Measurements from ENCODE around the gene PAN3. TPM values are rescaled to one million over a fixed set of nuclear protein-coding genes. Genes with fewer than 3 reads are reported as not detected.
A peak's percentile ranks its signal among the peaks of the same experiment; 100 is the strongest.

PAN3 gene
- 10 to 100 TPM; 56.5 to 85.8 (median 78.0) TPM for total RNA-seq
- 10 to 100 TPM; 18.4 to 30.2 (median 23.5) TPM for polyA plus RNA-seq
- long read RNA-seq, donor 1, partial matches to known transcripts = 30 of 31 reads
- long read RNA-seq, donor 1, other reads (novel, unspliced or antisense) = 0 of 31 reads
- long read RNA-seq, donor 2, partial matches to known transcripts = 0 of 1 reads
- long read RNA-seq, donor 2, other reads (novel, unspliced or antisense) = 0 of 1 reads

- Histone ChIP-seq H3K9me3 (no peaks in the 10 kb centered on the region), H3K27me3 (replicated peaks in 1 of 7) (no peaks in the 10 kb centered on the region), H3K4me1 (peaks cover 31 to 58% (median 52%) of the 10 kb centered on the region in 6 donors), H3K4me3 (peak within 1 kb of the TSS; percentile 69 to 99 (median 97)), H3K36me3 (no peaks in the 10 kb centered on the region), H3K27ac (peak within 1 kb of the TSS; percentile 94 to 100 (median 99))
- WGBS, 5 donors = 0 to 1% (median 0%) methylated on average over 52 to 84 of the region's 84 CpGs
- TF ChIP-seq CTCF (IDR thresholded peaks at IDR 0.05 in 8 of 11, conservative IDR thresholded peaks at IDR 0.05 in 3 of 11) = peak in 4 of 11 experiments; percentile 17 to 29 (median 22)
- peak; percentile 95 to 97 (median 95) for TF ChIP-seq POLR2AphosphoS5 (IDR thresholded peaks at IDR 0.05)
- TF ChIP-seq POLR2A (IDR thresholded peaks at IDR 0.05) = peak in 1 of 3 donors; percentile 85
- DNase-seq = peak; percentile 99
- intact Hi-C loops (cut with DNase I; ENCODE audit: low total_unique reads) = no loop called here
Measured at GRCh38 chr13:28138012-28138755, at the start of gene PAN3. Gene PAN3 (plus strand): TSS chr13:28138545. CDS start chr13:28138658, 113 bp downstream.

- intact Hi-C loops (cut with DNase I; ENCODE audit: low total_unique reads) = no loop called here
- Histone ChIP-seq H3K9me3 (no peaks in the 10 kb centered on the region), H3K36me3 (no peaks in the 10 kb centered on the region), H3K4me1 (peaks cover 0 to 9% (median 0%) of the 10 kb centered on the region in 6 donors), H3K27ac (no peak overlapping the region), H3K4me3 (no peak overlapping the region), H3K27me3 (replicated peaks in 1 of 7) (peaks cover 0 to 6% (median 0%) of the 10 kb centered on the region in 7 donors)
- no peak for TF ChIP-seq POLR2AphosphoS5 (IDR thresholded peaks at IDR 0.05)
- TF ChIP-seq CTCF (IDR thresholded peaks at IDR 0.05 in 8 of 11, conservative IDR thresholded peaks at IDR 0.05 in 3 of 11) = no peak
- no peak for TF ChIP-seq POLR2A (IDR thresholded peaks at IDR 0.05)
- 16 to 57% (median 38%) methylated on average over 1 of the region's 1 CpG for WGBS, 5 donors
- no peak for DNase-seq
Measured at GRCh38 chr13:28089065-28089464, 49.3 kb upstream of the PAN3 start.

GRCh38 chr13:28092431-28092830 is 45.9 kb upstream of the PAN3 start:
- Histone ChIP-seq H3K36me3 (no peaks in the 10 kb centered on the region), H3K4me1 (peaks cover 0 to 24% (median 0%) of the 10 kb centered on the region in 6 donors), H3K4me3 (no peak overlapping the region), H3K27ac (peak overlapping the region in 1 of 8 donors; percentile 4), H3K9me3 (no peaks in the 10 kb centered on the region), H3K27me3 (replicated peaks in 1 of 7) (peaks cover 0 to 35% (median 6%) of the 10 kb centered on the region in 7 donors)
- DNase-seq = no peak
- intact Hi-C loops (cut with DNase I; ENCODE audit: low total_unique reads) = no loop called here
- TF ChIP-seq POLR2A (IDR thresholded peaks at IDR 0.05) (no peak), CTCF (IDR thresholded peaks at IDR 0.05 in 8 of 11, conservative IDR thresholded peaks at IDR 0.05 in 3 of 11) (no peak), POLR2AphosphoS5 (IDR thresholded peaks at IDR 0.05) (no peak)
- 57 to 75% (median 59%) methylated on average over 2 of the region's 2 CpGs for WGBS, 5 donors

GRCh38 chr13:28093881-28094280 is 44.5 kb upstream of the PAN3 start:
- no peak for TF ChIP-seq CTCF (IDR thresholded peaks at IDR 0.05 in 8 of 11, conservative IDR thresholded peaks at IDR 0.05 in 3 of 11)
- no peak for TF ChIP-seq POLR2A (IDR thresholded peaks at IDR 0.05)
- TF ChIP-seq POLR2AphosphoS5 (IDR thresholded peaks at IDR 0.05) = no peak
- no peaks in the 10 kb centered on the region for H3K9me3 ChIP-seq
- peak overlapping the region in 5 of 8 donors; percentile 23 to 81 (median 52) for H3K27ac ChIP-seq
- H3K4me3 ChIP-seq = no peak overlapping the region
- H3K4me1 ChIP-seq = peaks cover 0 to 25% (median 0%) of the 10 kb centered on the region in 6 donors
- intact Hi-C loops (cut with DNase I; ENCODE audit: low total_unique reads) = no loop called here
- 10 to 29% (median 14%) methylated on average over 5 of the region's 5 CpGs for WGBS, 5 donors
- H3K27me3 ChIP-seq (replicated peaks in 1 of 7) = peaks cover 0 to 45% (median 14%) of the 10 kb centered on the region in 7 donors
- no peak for DNase-seq
- no peaks in the 10 kb centered on the region for H3K36me3 ChIP-seq
